Trophoblast cell (in vitro differentiated cells and primary cell): ENCODE data around the gene CDC7.

Experiments
- DNase-seq, 2 donors: peaks; one replicate each; pipeline ENCODE4 v3.0.0-alpha.2; 2016
- H2AFZ ChIP-seq: 2 replicates; pipeline ENCODE4 v1.6.1; 2013; ENCODE audit warnings: low read length, moderate library complexity, mild to moderate bottlenecking; ENCODE audit not compliant: insufficient read depth, poor library complexity
- H2AK5ac ChIP-seq: 2 replicates; pipeline ENCODE4 v1.6.1; 2013; ENCODE audit warnings: mild to moderate bottlenecking, low read length
- H2BK120ac ChIP-seq: 2 replicates; pipeline ENCODE4 v1.6.1; 2013; ENCODE audit warnings: low read length, mild to moderate bottlenecking, moderate library complexity; ENCODE audit not compliant: insufficient read depth, poor library complexity
- H2BK12ac ChIP-seq: 2 replicates; pipeline ENCODE4 v1.6.1; 2013; ENCODE audit warnings: mild to moderate bottlenecking, low read length, moderate library complexity
- H2BK5ac ChIP-seq: 2 replicates; pipeline ENCODE4 v1.6.1; 2013; ENCODE audit warnings: low read length, low read depth, moderate library complexity, mild to moderate bottlenecking; ENCODE audit not compliant: poor library complexity
- H3K14ac ChIP-seq: 2 replicates; pipeline ENCODE4 v1.6.1; 2013; ENCODE audit warnings: mild to moderate bottlenecking, low read length
- H3K18ac ChIP-seq: 2 replicates; pipeline ENCODE4 v1.6.1; 2013; ENCODE audit warnings: mild to moderate bottlenecking, low read length
- H3K23ac ChIP-seq: 2 replicates; pipeline ENCODE4 v1.6.1; 2013; ENCODE audit warnings: low read length
- H3K27ac ChIP-seq: 2 replicates; pipeline ENCODE4 v1.5.1; 2013; ENCODE audit warnings: low read depth, mild to moderate bottlenecking, inconsistent platforms, low read length, moderate library complexity
- H3K27me3 ChIP-seq: 2 replicates; pipeline ENCODE4 v1.6.1; 2013; ENCODE audit warnings: inconsistent platforms, mild to moderate bottlenecking, low read length, moderate library complexity; ENCODE audit not compliant: insufficient read depth
- H3K36me3 ChIP-seq, 2 experiments: 1 replicate in 1 of 2; 2 replicates in 1 of 2; pipeline ENCODE4 v1.6.1; 2013; ENCODE audit warnings: low read length in 2 of 2, mild to moderate bottlenecking in 2 of 2, moderate library complexity in 1 of 2; ENCODE audit not compliant: insufficient read depth in 2 of 2, control insufficient read depth in 1 of 2
- H3K4ac ChIP-seq: 2 replicates; pipeline ENCODE4 v1.6.1; 2013; ENCODE audit warnings: low read depth, mild to moderate bottlenecking, low read length, moderate library complexity
- H3K4me1 ChIP-seq, 2 experiments: 1 replicate in 1 of 2; 2 replicates in 1 of 2; pipeline ENCODE4 v1.6.1; 2013; ENCODE audit warnings: low read length in 2 of 2, mild to moderate bottlenecking in 2 of 2, moderate library complexity in 1 of 2; ENCODE audit not compliant: insufficient read depth in 2 of 2, control insufficient read depth in 1 of 2
- H3K4me2 ChIP-seq: 2 replicates; pipeline ENCODE4 v1.6.1; 2013; ENCODE audit warnings: inconsistent platforms, mild to moderate bottlenecking, low read length, moderate library complexity
- H3K4me3 ChIP-seq: 2 replicates; pipeline ENCODE4 v1.5.1; 2013; ENCODE audit warnings: mild to moderate bottlenecking, low read depth, low read length, inconsistent platforms
- H3K79me1 ChIP-seq: one replicate; pipeline ENCODE4 v1.6.1; 2013; ENCODE audit warnings: low read length
- H3K79me2 ChIP-seq: 2 replicates; pipeline ENCODE4 v1.6.1; 2013; ENCODE audit warnings: low read length, mild to moderate bottlenecking; ENCODE audit not compliant: control insufficient read depth, insufficient read depth, poor library complexity
- H3K9ac ChIP-seq: 2 replicates; pipeline ENCODE4 v1.6.1; 2013; ENCODE audit warnings: mild to moderate bottlenecking, low read length
- H3K9me3 ChIP-seq: 2 replicates; pipeline ENCODE4 v1.6.1; 2013; ENCODE audit warnings: low read depth, mild to moderate bottlenecking, control low read depth, inconsistent platforms, low read length; ENCODE audit not compliant: insufficient read depth
- H4K12ac ChIP-seq: 2 replicates; pipeline ENCODE4 v1.6.1; 2013; ENCODE audit warnings: low read depth, mild to moderate bottlenecking, low read length, moderate library complexity
- H4K8ac ChIP-seq: 2 replicates; pipeline ENCODE4 v1.6.1; 2013; ENCODE audit warnings: low read depth, mild to moderate bottlenecking, low read length, moderate library complexity
- H4K91ac ChIP-seq: one replicate; pipeline ENCODE4 v1.6.1; 2013; ENCODE audit warnings: low read depth, mild to moderate bottlenecking, low read length, moderate library complexity
- WGBS: extraction: QIAGEN DNeasy Blood & Tissue Kit; methylation state at CpG from one replicate; pipeline ENCODE4 v1.1.7; 2013; ENCODE audit warnings: missing lambda C conversion rate; ENCODE audit not compliant: insufficient read length, insufficient coverage; ENCODE audit errors: extremely low coverage; 5-methylcytosine and 5-hydroxymethylcytosine counted together

CDC7 gene

GRCh38 chr1:91550961-91551360, 50.3 kb downstream of the CDC7 start:
- Histone ChIP-seq H2BK12ac (no peak overlapping the region), H3K4me2 (no peak overlapping the region), H3K9me3 (no peaks in the 10 kb centered on the region), H2AK5ac (no peak overlapping the region), H3K36me3 (no peaks in the 10 kb centered on the region), H3K23ac (no peak overlapping the region), H3K4me3 (no peak overlapping the region), H3K18ac (no peak overlapping the region), H4K8ac (no peak overlapping the region), H3K9ac (no peak overlapping the region), H2AFZ (no peak overlapping the region), H3K79me2 (no peaks in the 10 kb centered on the region), H4K12ac (no peak overlapping the region), H3K14ac (no peak overlapping the region), H3K4ac (no peak overlapping the region), H3K4me1 (peaks cover 3 to 4% of the 10 kb centered on the region in 2 experiments), H3K27ac (no peak overlapping the region), H3K27me3 (no peaks in the 10 kb centered on the region), H2BK120ac (no peak overlapping the region), H2BK5ac (no peak overlapping the region), H4K91ac (no peak overlapping the region), H3K79me1 (no peaks in the 10 kb centered on the region)
- no CpG with 5 or more reads among the region's 2 CpGs for WGBS
- DNase-seq: no peak

DNA sequence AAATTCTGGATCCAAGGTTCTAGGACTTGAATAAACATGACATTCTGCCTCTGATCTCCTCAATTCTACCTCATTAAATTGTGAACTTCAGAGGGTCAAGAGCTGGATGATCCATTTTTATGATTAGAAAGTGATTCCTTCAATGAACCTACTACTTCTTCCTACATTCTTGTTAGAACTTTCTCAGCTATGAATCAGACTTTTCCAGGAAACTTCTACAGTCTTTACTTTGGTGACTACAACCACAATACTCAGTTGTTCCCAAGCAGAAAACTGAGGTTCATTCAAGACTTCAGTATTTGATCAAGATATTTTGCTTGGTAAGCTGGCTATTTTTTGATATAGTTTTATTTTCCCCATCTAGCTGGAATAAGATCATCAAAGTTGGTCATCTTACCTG, 51.4 kb downstream of the CDC7 start:
- no peak overlapping the region for H2BK12ac ChIP-seq
- H3K14ac ChIP-seq: no peak overlapping the region
- no peak overlapping the region for H2BK120ac ChIP-seq
- no peak overlapping the region for H3K23ac ChIP-seq
- H2AK5ac ChIP-seq: no peak overlapping the region
- no peak overlapping the region for H4K91ac ChIP-seq
- H2BK5ac ChIP-seq: no peak overlapping the region
- no peak overlapping the region for H3K27ac ChIP-seq
- no peaks in the 10 kb centered on the region for H3K79me2 ChIP-seq
- no peak overlapping the region for H4K8ac ChIP-seq
- no peaks in the 10 kb centered on the region for H3K79me1 ChIP-seq
- peaks cover 3 to 10% of the 10 kb centered on the region in 2 experiments for H3K4me1 ChIP-seq
- no peak overlapping the region for H2AFZ ChIP-seq
- H3K36me3 ChIP-seq: no peaks in the 10 kb centered on the region
- no peaks in the 10 kb centered on the region for H3K27me3 ChIP-seq
- no peaks in the 10 kb centered on the region for H3K9me3 ChIP-seq
- no peak overlapping the region for H4K12ac ChIP-seq
- no peak overlapping the region for H3K4me2 ChIP-seq
- H3K4me3 ChIP-seq: no peak overlapping the region
- H3K4ac ChIP-seq: no peak overlapping the region
- DNase-seq: no peak
- no peak overlapping the region for H3K9ac ChIP-seq
- no peak overlapping the region for H3K18ac ChIP-seq

DNA sequence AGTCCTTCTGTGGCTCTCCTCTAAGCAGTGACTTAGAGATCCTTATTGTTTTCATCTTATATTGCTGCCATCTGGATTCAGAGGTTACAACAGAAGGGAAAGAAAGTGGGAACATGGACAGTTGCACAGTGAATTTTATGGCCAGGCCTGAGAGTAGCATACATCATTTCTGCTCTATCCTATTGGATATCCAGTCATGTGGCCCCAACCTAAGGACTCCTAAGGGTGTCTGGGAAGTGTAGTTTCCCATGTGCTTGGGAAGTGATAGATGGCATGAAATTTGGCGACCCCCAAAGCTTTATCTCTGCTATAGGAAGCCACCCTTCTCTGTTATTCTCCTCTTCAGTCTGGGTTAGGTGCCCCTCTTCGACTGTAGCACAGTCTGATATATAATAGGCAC, 51.9 kb downstream of the CDC7 start:
- Histone ChIP-seq H3K9ac (no peak overlapping the region), H4K12ac (no peak overlapping the region), H3K27ac (no peak overlapping the region), H3K4ac (no peak overlapping the region), H2BK5ac (no peak overlapping the region), H3K4me3 (no peak overlapping the region), H3K14ac (no peak overlapping the region), H3K18ac (no peak overlapping the region), H3K23ac (no peak overlapping the region), H3K27me3 (no peaks in the 10 kb centered on the region), H3K36me3 (no peaks in the 10 kb centered on the region), H3K9me3 (no peaks in the 10 kb centered on the region), H3K79me2 (no peaks in the 10 kb centered on the region), H3K4me2 (no peak overlapping the region), H2AK5ac (no peak overlapping the region), H2BK12ac (no peak overlapping the region), H2AFZ (no peak overlapping the region), H4K91ac (no peak overlapping the region), H2BK120ac (no peak overlapping the region), H3K79me1 (no peaks in the 10 kb centered on the region), H3K4me1 (peaks cover 3 to 13% of the 10 kb centered on the region in 2 experiments), H4K8ac (no peak overlapping the region)
- no peak for DNase-seq
- no CpG with 5 or more reads among the region's 2 CpGs for WGBS

DNA sequence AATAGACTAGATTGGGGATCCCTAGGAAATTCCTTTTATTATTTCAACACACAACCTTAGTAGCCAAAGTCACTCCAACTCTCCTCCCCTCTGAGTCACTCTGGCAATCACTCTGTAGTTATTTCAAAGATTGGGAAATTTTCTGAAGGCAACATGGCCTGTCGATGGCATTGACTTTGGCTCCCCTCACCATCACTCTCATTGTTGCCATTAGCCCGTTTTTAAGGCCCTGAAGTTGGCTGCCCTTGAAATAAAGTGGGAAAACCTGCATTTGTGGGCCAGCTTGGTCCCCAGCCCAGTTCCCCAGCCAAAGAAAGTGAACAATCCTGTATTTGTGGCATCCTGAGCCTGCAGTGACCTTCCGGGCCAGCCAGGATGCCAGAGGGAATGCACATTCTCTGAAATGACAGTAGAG, 52.5 kb downstream of the CDC7 start:
- H3K23ac ChIP-seq: no peak overlapping the region
- peaks cover 3 to 13% of the 10 kb centered on the region in 2 experiments for H3K4me1 ChIP-seq
- H3K79me1 ChIP-seq: no peaks in the 10 kb centered on the region
- no peak overlapping the region for H3K4ac ChIP-seq
- H3K4me2 ChIP-seq: no peak overlapping the region
- H3K36me3 ChIP-seq: no peaks in the 10 kb centered on the region
- H4K12ac ChIP-seq: no peak overlapping the region
- H3K4me3 ChIP-seq: no peak overlapping the region
- H3K27me3 ChIP-seq: no peaks in the 10 kb centered on the region
- DNase-seq: peak in 1 of 2 donors; percentile 58
- H3K9me3 ChIP-seq: no peaks in the 10 kb centered on the region
- no peak overlapping the region for H4K91ac ChIP-seq
- no peak overlapping the region for H3K14ac ChIP-seq
- H2BK120ac ChIP-seq: no peak overlapping the region
- no peak overlapping the region for H2BK5ac ChIP-seq
- no peak overlapping the region for H2AFZ ChIP-seq
- no peak overlapping the region for H3K18ac ChIP-seq
- H3K79me2 ChIP-seq: no peaks in the 10 kb centered on the region
- H2AK5ac ChIP-seq: no peak overlapping the region
- no CpG with 5 or more reads among the region's 3 CpGs for WGBS
- no peak overlapping the region for H3K27ac ChIP-seq
- no peak overlapping the region for H3K9ac ChIP-seq
- H2BK12ac ChIP-seq: no peak overlapping the region
- H4K8ac ChIP-seq: peak overlapping the region; percentile 30
